B cell (primary cell): ENCODE data around the gene ABCC1. TPM values are rescaled to one million over a fixed set of nuclear protein-coding genes. Genes with fewer than 3 reads are reported as not detected.
"Not testable (repeated sequence)": the region's sequence is repeated elsewhere in the genome, so short reads cannot be mapped to it uniquely, and the experiment has no call there.

ENCODE experiments used
- ATAC-seq: fragments of 200-7000 bp; cut with Tn5 transposase; one replicate; pipeline ENCODE4 v1.10.0; 2021; ENCODE audit warnings: low read depth, mild to moderate bottlenecking, moderate number of reproducible peaks, moderate library complexity
- CTCF ChIA-PET: fragments of 350-600 bp; sonication (Branson Sonifier 250); formaldehyde crosslinking; loops from one replicate; lab custom pipeline; 2021; ENCODE audit warnings: antibody characterized with exemption, inconsistent platforms; lab: Charles Lee
- POLR2A ChIA-PET: fragments of 350-600 bp; sonication (Branson Sonifier 250); formaldehyde crosslinking; loops from one replicate; lab custom pipeline; 2021; ENCODE audit warnings: antibody characterized with exemption; lab: Charles Lee
- DNase-seq: peaks from one replicate; pipeline ENCODE4 v3.0.0; 2013
- H2AFZ ChIP-seq: 2 replicates; pipeline ENCODE4 v1.6.1; 2012; ENCODE audit warnings: mild to moderate bottlenecking, low read depth, low read length; ENCODE audit not compliant: insufficient read depth, poor library complexity, severe bottlenecking
- H3K27ac ChIP-seq, 2 donors: 1 replicate in 1 of 2; 2 replicates in 1 of 2; pipeline ENCODE4 v1.5.1; 2012 to 2013; ENCODE audit warnings: low read length in 2 of 2, mild to moderate bottlenecking in 2 of 2, moderate library complexity in 1 of 2
- H3K27me3 ChIP-seq, 4 experiments: fragments of 200-600 bp in 1 of 4; sonication (generic) in 1 of 4; replicated peaks in 1 of 4; 1 replicate in 2 of 4; 2 replicates in 2 of 4; pipeline versions ENCODE4 v1.6.1 to v1.7.0; 2013 to 2016; ENCODE audit warnings: low read length in 3 of 4, mild to moderate bottlenecking in 2 of 4, mixed read lengths in 1 of 4, moderate library complexity in 1 of 4; ENCODE audit not compliant: insufficient read depth in 4 of 4, control insufficient read depth in 3 of 4; ENCODE audit errors: control extremely low read depth in 1 of 4
- H3K36me3 ChIP-seq, 2 experiments: replicated peaks in 1 of 2; 1 replicate in 1 of 2; 2 replicates in 1 of 2; pipeline versions ENCODE4 v1.6.1 to v1.7.1; 2013; ENCODE audit warnings: low read length in 1 of 2; ENCODE audit not compliant: insufficient read depth in 2 of 2, control insufficient read depth in 1 of 2; ENCODE audit errors: control extremely low read depth in 1 of 2, extremely low read depth in 1 of 2
- H3K4me1 ChIP-seq, 2 donors: fragments of 200-600 bp in 1 of 2; sonication (generic) in 1 of 2; 1 replicate in 1 of 2; 2 replicates in 1 of 2; pipeline versions ENCODE4 v1.5.1 to v1.6.1; 2013 to 2017; ENCODE audit warnings: low read length in 2 of 2; ENCODE audit not compliant: control insufficient read depth in 2 of 2, insufficient read depth in 2 of 2
- H3K4me2 ChIP-seq: replicated peaks from 2 replicates; pipeline ENCODE3; 2012; ENCODE audit warnings: mild to moderate bottlenecking, low read depth, low read length; ENCODE audit not compliant: poor library complexity, severe bottlenecking
- H3K4me3 ChIP-seq, 5 experiments: fragments of 200-600 bp in 1 of 5; sonication (generic) in 1 of 5; 1 replicate in 3 of 5; 2 replicates in 2 of 5; pipeline versions ENCODE4 v1.5.1 to v1.7.0; 2011 to 2016; ENCODE audit warnings: low read length in 4 of 5, mild to moderate bottlenecking in 4 of 5, low read depth in 2 of 5, control low read depth in 1 of 5, moderate library complexity in 1 of 5; ENCODE audit not compliant: insufficient read depth in 1 of 5; ENCODE audit errors: control extremely low read depth in 1 of 5, extremely low read depth in 1 of 5
- H3K79me2 ChIP-seq: fragments of 200-600 bp; sonication (generic); one replicate; pipeline ENCODE4 v1.6.0; 2016; ENCODE audit warnings: low read length; ENCODE audit not compliant: control insufficient read depth, insufficient read depth
- H3K9ac ChIP-seq: fragments of 200-600 bp; sonication (generic); 2 replicates; pipeline ENCODE4 v1.6.1; 2017; ENCODE audit warnings: mild to moderate bottlenecking, low read length, moderate library complexity
- H3K9me3 ChIP-seq, 3 donors: one replicate each; pipeline versions ENCODE4 v1.6.1 to v1.7.1; 2013; ENCODE audit warnings: low read length in 2 of 3; ENCODE audit not compliant: control insufficient read depth in 2 of 3, insufficient read depth in 1 of 3; ENCODE audit errors: control extremely low read depth in 1 of 3
- H4K20me1 ChIP-seq: 2 replicates; pipeline ENCODE4 v1.6.0; 2012; ENCODE audit warnings: mild to moderate bottlenecking, low read length; ENCODE audit not compliant: insufficient read depth, control insufficient read depth, poor library complexity, severe bottlenecking
- H3K27ac Mint-ChIP-seq: one replicate; pipeline ENCODE4 v1.8.0; 2021; ENCODE audit warnings: mixed read lengths
- H3K27me3 Mint-ChIP-seq: one replicate; pipeline ENCODE4 v1.8.0; 2021; ENCODE audit warnings: mixed read lengths
- H3K4me1 Mint-ChIP-seq: one replicate; pipeline ENCODE4 v1.8.0; 2021; ENCODE audit warnings: mixed read lengths
- H3K4me3 Mint-ChIP-seq: one replicate; pipeline ENCODE4 v1.8.0; 2021; ENCODE audit warnings: mixed read lengths
- H3K9me3 Mint-ChIP-seq: one replicate; pipeline ENCODE4 v1.8.0; 2022; ENCODE audit warnings: mixed read lengths; ENCODE audit not compliant: insufficient read depth
- EZH2 ChIP-seq: IDR thresholded peaks from 2 replicates; pipeline ENCODE4 v1.6.1; 2012; ENCODE audit warnings: borderline replicate concordance, low read depth, mild to moderate bottlenecking, moderate library complexity, low read length; ENCODE audit not compliant: insufficient read depth, poor library complexity, severe bottlenecking
- WGBS: methylation state at CpG from one replicate; pipeline ENCODE4 v1.1.5; 2013; ENCODE audit warnings: missing lambda C conversion rate; ENCODE audit not compliant: insufficient coverage; 5-methylcytosine and 5-hydroxymethylcytosine counted together
- intact Hi-C: fragments of 100-400 bp; cut with micrococcal nuclease; formaldehyde crosslinking; loops from one replicate; pipeline ENCODE4 v1.10.0; 2022
- polyA plus RNA-seq: library from polyadenylated mRNA; depleted of rRNA; stranded (reverse); fragments of >200 nt; gene quantifications from 2 replicates; pipeline ENCODE4 v1.2.3, GENCODE V29; 2012
- total RNA-seq, 2 donors: library from RNA; stranded (reverse); fragments of 120-200 nt in 1 of 2; gene quantifications; 1 replicate in 1 of 2; 2 replicates in 1 of 2; pipeline versions ENCODE4 v1.2.3 to v1.2.4, GENCODE V29; 2013 to 2022
- TF ChIP-seq, protein P1 (sequence below): fragments of 200-600 bp; IDR thresholded peaks from one replicate; pipeline ENCODE4 v1.8.0; 2022; ENCODE audit warnings: antibody characterized with exemption, mild to moderate bottlenecking

The ABCC1 gene
- total and polyA plus RNA-seq, 2 donors (not counting 1 experiment from before 2014, with no cell fraction given): 21.8 to 73.0 TPM

DNA sequence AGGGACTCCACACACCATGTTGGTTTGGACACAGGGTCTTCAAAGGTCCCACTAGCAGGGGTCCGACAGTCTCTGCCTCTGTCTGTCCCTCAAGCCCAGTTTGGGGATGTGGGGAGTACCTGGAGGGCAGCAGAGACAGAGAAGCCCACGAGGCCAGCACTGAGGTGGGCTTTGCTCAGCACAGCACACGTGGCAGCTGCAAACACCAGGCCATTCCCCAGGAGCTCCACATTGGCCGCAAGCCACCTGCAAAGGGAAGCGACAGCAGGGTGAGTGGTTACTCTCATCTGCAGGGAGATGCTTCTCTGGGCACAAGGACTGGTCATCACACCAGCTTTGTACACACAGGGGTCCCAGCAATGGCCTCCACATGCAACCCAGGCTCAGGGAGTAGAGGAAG, 211.9 kb downstream of the ABCC1 start:
- WGBS: 82% methylated on average over 5 of the region's 5 CpGs
- Histone ChIP-seq H4K20me1 (no peaks in the 10 kb centered on the region), H3K4me1 (no peaks in the 10 kb centered on the region), H2AFZ (no peak overlapping the region), H3K27ac (no peak overlapping the region), H3K27me3 (no peaks in the 10 kb centered on the region), H3K9ac (no peak overlapping the region), H3K79me2 (no peaks in the 10 kb centered on the region), H3K36me3 (no peaks in the 10 kb centered on the region), H3K4me3 (no peak overlapping the region), H3K9me3 (peaks cover 4 to 36% (median 26%) of the 10 kb centered on the region in 3 donors), H3K4me2 (no peak overlapping the region)
- Mint-ChIP-seq H3K9me3 (peaks cover 21% of the 10 kb centered on the region), H3K27ac (no peak overlapping the region), H3K4me1 (no peaks in the 10 kb centered on the region), H3K27me3 (peaks cover 5% of the 10 kb centered on the region), H3K4me3 (no peak overlapping the region)
- no peak for DNase-seq
- CTCF ChIA-PET: no interaction called here
- POLR2A ChIA-PET: no interaction called here
- TF ChIP-seq, protein P1, sequence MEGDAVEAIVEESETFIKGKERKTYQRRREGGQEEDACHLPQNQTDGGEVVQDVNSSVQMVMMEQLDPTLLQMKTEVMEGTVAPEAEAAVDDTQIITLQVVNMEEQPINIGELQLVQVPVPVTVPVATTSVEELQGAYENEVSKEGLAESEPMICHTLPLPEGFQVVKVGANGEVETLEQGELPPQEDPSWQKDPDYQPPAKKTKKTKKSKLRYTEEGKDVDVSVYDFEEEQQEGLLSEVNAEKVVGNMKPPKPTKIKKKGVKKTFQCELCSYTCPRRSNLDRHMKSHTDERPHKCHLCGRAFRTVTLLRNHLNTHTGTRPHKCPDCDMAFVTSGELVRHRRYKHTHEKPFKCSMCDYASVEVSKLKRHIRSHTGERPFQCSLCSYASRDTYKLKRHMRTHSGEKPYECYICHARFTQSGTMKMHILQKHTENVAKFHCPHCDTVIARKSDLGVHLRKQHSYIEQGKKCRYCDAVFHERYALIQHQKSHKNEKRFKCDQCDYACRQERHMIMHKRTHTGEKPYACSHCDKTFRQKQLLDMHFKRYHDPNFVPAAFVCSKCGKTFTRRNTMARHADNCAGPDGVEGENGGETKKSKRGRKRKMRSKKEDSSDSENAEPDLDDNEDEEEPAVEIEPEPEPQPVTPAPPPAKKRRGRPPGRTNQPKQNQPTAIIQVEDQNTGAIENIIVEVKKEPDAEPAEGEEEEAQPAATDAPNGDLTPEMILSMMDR: no peak
- TF ChIP-seq EZH2: no peak
- intact Hi-C loops: no loop called here
- ATAC-seq: no peak

DNA sequence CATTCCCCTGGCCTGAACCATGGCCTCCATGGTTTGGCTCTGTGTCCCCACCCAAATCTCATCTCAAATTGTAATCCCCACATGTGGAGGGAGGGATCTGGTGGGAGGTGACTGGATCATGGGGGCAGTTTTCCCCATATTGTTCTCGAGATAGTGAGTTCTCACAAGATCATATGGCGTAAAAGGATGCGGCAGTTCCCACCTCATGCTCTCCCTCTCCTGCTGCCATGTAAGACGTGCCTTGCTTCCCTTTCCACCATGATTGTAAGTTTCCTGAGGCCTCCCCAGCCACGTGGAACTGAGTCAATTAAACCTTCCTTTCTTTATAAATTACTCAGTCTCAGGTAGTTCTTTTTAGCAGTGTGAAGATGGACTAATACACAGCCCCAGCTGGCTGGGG, 212.4 kb downstream of the ABCC1 start:
- WGBS: 86% methylated on average over 3 of the region's 5 CpGs
- CTCF ChIA-PET, H3K27me3 ChIP-seq, H4K20me1 ChIP-seq, H3K4me2 ChIP-seq, ATAC-seq, POLR2A ChIA-PET, H3K27ac Mint-ChIP-seq, H3K9ac ChIP-seq, H3K4me3 Mint-ChIP-seq, H3K4me3 ChIP-seq, DNase-seq, H2AFZ ChIP-seq, H3K27me3 Mint-ChIP-seq, H3K36me3 ChIP-seq, H3K79me2 ChIP-seq, H3K27ac ChIP-seq, H3K4me1 Mint-ChIP-seq, intact Hi-C loops, H3K4me1 ChIP-seq: not testable (repeated sequence)
- H3K9me3 Mint-ChIP-seq: peaks cover 21% of the 10 kb centered on the region
- H3K9me3 ChIP-seq: peaks cover 4 to 36% (median 26%) of the 10 kb centered on the region in 3 donors
